ENCODE data around the gene FIGLA.

GRCh38 chr2:70834881-70835280, 44.4 kb upstream of the FIGLA start:
- TF ChIP-seq CTCF (IDR thresholded peaks at IDR 0.05), result no peak
- no peak for TF ChIP-seq POLR2A (IDR thresholded peaks at IDR 0.05)
